ENCODE measurements around the gene MAN1C1. TPM values are rescaled to one million over a fixed set of nuclear protein-coding genes. Genes with fewer than 3 reads are reported as not detected.

MAN1C1 gene
- polyA plus RNA-seq, 1 of the 3 experiments (the other 2 are of a cell fraction), result 0.20 TPM

- TF ChIP-seq RXRA (IDR thresholded peaks at IDR 0.05; ENCODE audit: borderline replicate concordance, low read depth) (no peak), EP300 (IDR thresholded peaks at IDR 0.05; ENCODE audit: borderline replicate concordance in 1 of 2, low read depth in 1 of 2, low read length in 1 of 2) (no peak)
Observed at GRCh38 chr1:25641931-25642573, 25.5 kb downstream of the MAN1C1 start (continued).

GRCh38 chr1:25642574-25643108, 26.1 kb downstream of the MAN1C1 start:
- CTCF ChIA-PET, result interaction anchor here (0.8 to 2.0 kb wide), 2 partner anchors 19 to 24 kb away, joined by 3 to 7 read pairs; no protein-coding TSS in a partner anchor
- 62% methylated on average over 8 of the region's 8 CpGs for WGBS (ENCODE audit: low lambda C conversion rate)

More at GRCh38 chr1:25642574-25643108, 26.1 kb downstream of the MAN1C1 start:
- H3K27ac ChIP-seq (ENCODE audit: low read depth in 2 of 2, low read length in 1 of 2), result no peak overlapping the region
- H3K79me2 ChIP-seq (ENCODE audit: insufficient read depth), result no peaks in the 10 kb centered on the region
- no peaks in the 10 kb centered on the region for H3K9me2 ChIP-seq
- H3K9ac ChIP-seq, result no peak overlapping the region
- no peaks in the 10 kb centered on the region for H4K20me1 ChIP-seq (ENCODE audit: insufficient read depth)
- TF ChIP-seq YY1 (IDR thresholded peaks at IDR 0.05; ENCODE audit: low read depth) (no peak), RFX5 (IDR thresholded peaks at IDR 0.05; ENCODE audit: low read length) (no peak), MEF2A (IDR thresholded peaks at IDR 0.05; ENCODE audit: borderline replicate concordance, low read depth) (no peak), RCOR1 (IDR thresholded peaks at IDR 0.05; ENCODE audit: low read length) (no peak), USF1 (IDR thresholded peaks at IDR 0.05; ENCODE audit: borderline replicate concordance, low read depth) (no peak), SMC3 (IDR thresholded peaks at IDR 0.05; ENCODE audit: low read depth, low read length) (no peak), CHD2 (IDR thresholded peaks at IDR 0.05; ENCODE audit: low read length, partially characterized antibody) (no peak), JUND (IDR thresholded peaks at IDR 0.05) (no peak), RXRA (IDR thresholded peaks at IDR 0.05; ENCODE audit: borderline replicate concordance, low read depth) (no peak), EZH2phosphoT487 (IDR thresholded peaks at IDR 0.05; ENCODE audit: borderline replicate concordance, low read depth) (no peak)
- TF ChIP-seq, protein P1, sequence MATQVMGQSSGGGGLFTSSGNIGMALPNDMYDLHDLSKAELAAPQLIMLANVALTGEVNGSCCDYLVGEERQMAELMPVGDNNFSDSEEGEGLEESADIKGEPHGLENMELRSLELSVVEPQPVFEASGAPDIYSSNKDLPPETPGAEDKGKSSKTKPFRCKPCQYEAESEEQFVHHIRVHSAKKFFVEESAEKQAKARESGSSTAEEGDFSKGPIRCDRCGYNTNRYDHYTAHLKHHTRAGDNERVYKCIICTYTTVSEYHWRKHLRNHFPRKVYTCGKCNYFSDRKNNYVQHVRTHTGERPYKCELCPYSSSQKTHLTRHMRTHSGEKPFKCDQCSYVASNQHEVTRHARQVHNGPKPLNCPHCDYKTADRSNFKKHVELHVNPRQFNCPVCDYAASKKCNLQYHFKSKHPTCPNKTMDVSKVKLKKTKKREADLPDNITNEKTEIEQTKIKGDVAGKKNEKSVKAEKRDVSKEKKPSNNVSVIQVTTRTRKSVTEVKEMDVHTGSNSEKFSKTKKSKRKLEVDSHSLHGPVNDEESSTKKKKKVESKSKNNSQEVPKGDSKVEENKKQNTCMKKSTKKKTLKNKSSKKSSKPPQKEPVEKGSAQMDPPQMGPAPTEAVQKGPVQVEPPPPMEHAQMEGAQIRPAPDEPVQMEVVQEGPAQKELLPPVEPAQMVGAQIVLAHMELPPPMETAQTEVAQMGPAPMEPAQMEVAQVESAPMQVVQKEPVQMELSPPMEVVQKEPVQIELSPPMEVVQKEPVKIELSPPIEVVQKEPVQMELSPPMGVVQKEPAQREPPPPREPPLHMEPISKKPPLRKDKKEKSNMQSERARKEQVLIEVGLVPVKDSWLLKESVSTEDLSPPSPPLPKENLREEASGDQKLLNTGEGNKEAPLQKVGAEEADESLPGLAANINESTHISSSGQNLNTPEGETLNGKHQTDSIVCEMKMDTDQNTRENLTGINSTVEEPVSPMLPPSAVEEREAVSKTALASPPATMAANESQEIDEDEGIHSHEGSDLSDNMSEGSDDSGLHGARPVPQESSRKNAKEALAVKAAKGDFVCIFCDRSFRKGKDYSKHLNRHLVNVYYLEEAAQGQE (IDR thresholded peaks at IDR 0.05; ENCODE audit: low read depth, low read length), result no peak
- H2AFZ ChIP-seq (ENCODE audit: low read depth), result no peak overlapping the region
- H3K27me3 ChIP-seq (ENCODE audit: insufficient read depth), result peaks cover 26% of the 10 kb centered on the region; the same call in 1 of the 2 replicates
- no peaks in the 10 kb centered on the region for H3F3A ChIP-seq (replicated peaks; ENCODE audit: insufficient read depth)
- no peaks in the 10 kb centered on the region for H3K9me3 ChIP-seq
- no peaks in the 10 kb centered on the region for H3K36me3 ChIP-seq (replicated peaks in 1 of 2; ENCODE audit: control insufficient read depth in 1 of 2, insufficient read depth in 2 of 2, low read length in 1 of 2)
- POLR2A ChIA-PET, result no interaction called here
- no peak overlapping the region for H3K4me3 ChIP-seq (ENCODE audit: low read depth in 2 of 2, low read length in 1 of 2)
- no peak for DNase-seq
- no peak overlapping the region for H3K4me2 ChIP-seq
- no peaks in the 10 kb centered on the region; a peak in 1 of 4 replicates for H3K4me1 ChIP-seq (ENCODE audit: control insufficient read depth in 1 of 2, insufficient read depth in 2 of 2, low read depth in 1 of 2, low read length in 1 of 2)
